GM12878 (cell line): Measurements from ENCODE around the gene SRPRB. TPM values are rescaled to one million over a fixed set of nuclear protein-coding genes. Genes with fewer than 3 reads are reported as not detected.

ENCODE experiments used
- ATAC-seq: fragments of 200-7000 bp; cut with Tn5 transposase; 3 replicates; pipeline ENCODE4 v1.9.1; 2020; ENCODE audit warnings: mild to moderate bottlenecking, moderate library complexity
- BruUV-seq: library from RNA; stranded (reverse); fragments of 400-500 nt; replicated peaks from 2 replicates; lab custom pipeline; 2021; lab: Mats Ljungman, UMichigan
- CTCF ChIA-PET: fragments of 300-600 bp; sonication (Branson Sonifier 250); formaldehyde crosslinking; extraction: SDS; loops from one replicate; lab custom pipeline; 2021; ENCODE audit warnings: inconsistent platforms; lab: Yijun Ruan, JAX
- POLR2A ChIA-PET: fragments of 350-600 bp; formaldehyde crosslinking; extraction: SDS; loops from one replicate; lab custom pipeline; 2021; ENCODE audit warnings: inconsistent platforms; lab: Charles Lee
- RAD21 ChIA-PET: fragments of 300-600 bp; sonication (Branson Sonifier 250); formaldehyde crosslinking; loops from one replicate; lab custom pipeline; 2023; ENCODE audit warnings: antibody characterized with exemption; ENCODE audit not compliant: unreplicated experiment; lab: Charles Lee
- SMC1A ChIA-PET: fragments of 300-600 bp; sonication (Branson Sonifier 250); formaldehyde crosslinking; loops from one replicate; lab custom pipeline; 2023; ENCODE audit not compliant: unreplicated experiment, uncharacterized antibody; lab: Charles Lee
- DNase-seq: peaks from one replicate; pipeline ENCODE4 v3.0.0-alpha.2; 2011; ENCODE audit warnings: low read depth, low spot score
- FAIRE-seq: peaks from 3 replicates; lab custom pipeline; 2011; peaks lifted over from hg19 to GRCh38; lab: Jason Lieb, UNC
- H2AFZ ChIP-seq: 2 replicates; pipeline ENCODE4 v1.6.0; 2011; ENCODE audit warnings: low read depth, low read length, control low read depth; ENCODE audit not compliant: control insufficient read depth
- H3K27ac ChIP-seq: 2 replicates; pipeline ENCODE4 v1.5.1; 2011; ENCODE audit warnings: control low read depth; ENCODE audit not compliant: control insufficient read depth, insufficient read depth
- H3K27me3 ChIP-seq, 2 experiments: replicated peaks in 1 of 2; 2 replicates each; pipeline versions ENCODE4 v1.6.0 to v1.6.1; 2011; ENCODE audit warnings: low read length in 1 of 2; ENCODE audit not compliant: control insufficient read depth in 2 of 2, insufficient read depth in 2 of 2
- H3K36me3 ChIP-seq, 2 experiments: 2 replicates each; pipeline ENCODE4 v1.5.1; 2011; ENCODE audit warnings: low read length in 1 of 2; ENCODE audit not compliant: control insufficient read depth in 2 of 2, insufficient read depth in 2 of 2
- H3K4me1 ChIP-seq: 2 replicates; pipeline ENCODE4 v1.6.1; 2011; ENCODE audit warnings: mild to moderate bottlenecking, low read length, moderate library complexity, mixed read lengths; ENCODE audit not compliant: control insufficient read depth, insufficient read depth
- H3K4me2 ChIP-seq: 2 replicates; pipeline ENCODE4 v1.6.0; 2011; ENCODE audit warnings: control low read depth; ENCODE audit not compliant: control insufficient read depth, insufficient read depth
- H3K4me3 ChIP-seq: fragments of 200-600 bp; sonication (generic); 2 replicates; pipeline ENCODE4 v1.5.1; 2016
- H3K79me2 ChIP-seq: 2 replicates; pipeline ENCODE4 v1.6.0; 2011; ENCODE audit warnings: low read length; ENCODE audit not compliant: control insufficient read depth, insufficient read depth
- H3K9ac ChIP-seq: 2 replicates; pipeline ENCODE4 v1.8.0; 2011; ENCODE audit warnings: low read length, control low read depth, mixed read lengths; ENCODE audit not compliant: control insufficient read depth, insufficient read depth
- H3K9me3 ChIP-seq: replicated peaks from 3 replicates; pipeline ENCODE4 v1.5.1; 2011; ENCODE audit warnings: mild to moderate bottlenecking, low read length; ENCODE audit not compliant: control insufficient read depth, insufficient read depth
- H4K20me1 ChIP-seq: 2 replicates; pipeline ENCODE4 v1.6.0; 2011; ENCODE audit not compliant: control insufficient read depth, insufficient read depth
- CBX5 ChIP-seq: sonication (generic); IDR thresholded peaks from 2 replicates; pipeline ENCODE4 v1.6.1; 2016; ENCODE audit warnings: low read depth, moderate library complexity, mild to moderate bottlenecking, inconsistent platforms
- MYB ChIP-seq: fragments of 150-350 bp; IDR thresholded peaks from 2 replicates; pipeline ENCODE4 v1.6.1; 2014; ENCODE audit warnings: mild to moderate bottlenecking, low read depth, low read length, borderline replicate concordance
- NFYA ChIP-seq: IDR thresholded peaks from 2 replicates; pipeline ENCODE4 v1.6.1; 2011; ENCODE audit warnings: low read depth, mild to moderate bottlenecking, low read length, improper control_type of control experiment, borderline replicate concordance
- RBBP5 ChIP-seq: fragments of 200-600 bp; sonication (generic); conservative IDR thresholded peaks from 2 replicates; pipeline ENCODE4 v1.6.1; 2016
- WGBS: methylation state at CpG from one replicate; pipeline ENCODE4 v1.1.6; 2016; ENCODE audit warnings: low lambda C conversion rate; ENCODE audit not compliant: insufficient replicate concordance, insufficient coverage; ENCODE audit errors: missing lambda C conversion rate; 5-methylcytosine and 5-hydroxymethylcytosine counted together
- in situ Hi-C: fragments of 300-500 bp; cut with MboI; formaldehyde crosslinking; loops from 9 replicates; pipeline ENCODE4 v1.14.3; 2018; ENCODE audit warnings: mixed read lengths
- intact Hi-C: fragments of 100-400 bp; cut with micrococcal nuclease; formaldehyde crosslinking; loops from one replicate; pipeline ENCODE4 v1.14.2; 2022; ENCODE audit not compliant: unreplicated experiment
- polyA plus RNA-seq, 11 experiments: library from polyadenylated mRNA; depleted of rRNA in 4 of 11; unstranded in 6 of 11; stranded (reverse) in 5 of 11; fragments of >200 nt; fragmentation: Nextera tagmentation in 4 of 11; fragmentation: Illumina TruSeq in 1 of 11; extraction: Ambion mirVana in 4 of 11; extraction: Trizol in 1 of 11; gene quantifications; 1 replicate in 1 of 11; 2 replicates in 10 of 11; pipeline versions ENCODE4 v1.2.1 to v1.2.3, GENCODE V29; 2011 to 2016; ENCODE audit warnings: inconsistent platforms in 2 of 11, missing spikeins in 2 of 11, low read depth in 1 of 11
- total RNA-seq, 4 experiments: library from RNA; depleted of rRNA in 3 of 4; stranded (reverse); fragments of >200 nt in 3 of 4; fragmentation: Illumina TruSeq in 1 of 4; extraction: Trizol in 1 of 4; gene quantifications; 2 replicates each; pipeline versions ENCODE4 v1.2.1 to v1.2.3, GENCODE V29; 2013 to 2021
- TF ChIP-seq, protein P1 (sequence below): fragments of 450-650 bp; formaldehyde crosslinking; IDR thresholded peaks from 2 replicates; pipeline ENCODE4 v1.4.0; 2020; ENCODE audit warnings: mild to moderate bottlenecking, moderate library complexity

The SRPRB gene
- total and polyA plus RNA-seq, 10 of the 15 experiments (the other 5 are each of a cell fraction or from before 2014, with no cell fraction given), result 30.6 to 107 (median 46.6) TPM

DNA sequence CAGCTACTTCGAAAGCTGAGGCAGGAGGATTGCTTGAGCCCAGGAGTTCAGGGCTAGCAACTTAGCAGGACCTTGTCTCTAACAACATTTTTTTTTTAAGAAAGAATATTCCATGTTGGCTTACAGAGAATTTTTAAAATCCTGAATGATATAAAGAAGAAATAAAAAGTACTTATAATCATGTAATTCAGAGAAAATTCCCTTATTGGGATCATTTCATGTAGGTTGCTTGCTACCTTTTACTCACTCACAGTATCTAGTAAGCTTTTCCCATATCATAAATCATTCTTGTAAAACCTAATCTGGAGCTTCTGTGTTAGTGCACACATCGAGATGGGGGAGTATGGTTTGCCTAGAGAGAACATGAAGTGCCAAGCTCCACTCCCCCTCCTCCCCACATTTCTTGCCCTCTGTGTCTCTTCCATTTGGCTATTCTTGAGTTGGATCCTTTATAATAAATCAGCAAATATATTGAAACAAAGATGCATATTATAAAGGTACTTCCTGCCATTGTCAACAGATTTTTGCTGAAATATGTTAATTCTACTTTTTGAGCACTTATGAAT lies 45.8 kb upstream of the SRPRB start:
- no TSS peak for BruUV-seq
- no peaks in the 10 kb centered on the region for H4K20me1 ChIP-seq
- no peaks in the 10 kb centered on the region for H3K9me3 ChIP-seq
- no peak overlapping the region for H3K4me3 ChIP-seq
- in situ Hi-C loops, result no loop called here
- TF ChIP-seq NFYA (no peak), CBX5 (no peak), MYB (no peak), RBBP5 (no peak)
- TF ChIP-seq, protein P1, sequence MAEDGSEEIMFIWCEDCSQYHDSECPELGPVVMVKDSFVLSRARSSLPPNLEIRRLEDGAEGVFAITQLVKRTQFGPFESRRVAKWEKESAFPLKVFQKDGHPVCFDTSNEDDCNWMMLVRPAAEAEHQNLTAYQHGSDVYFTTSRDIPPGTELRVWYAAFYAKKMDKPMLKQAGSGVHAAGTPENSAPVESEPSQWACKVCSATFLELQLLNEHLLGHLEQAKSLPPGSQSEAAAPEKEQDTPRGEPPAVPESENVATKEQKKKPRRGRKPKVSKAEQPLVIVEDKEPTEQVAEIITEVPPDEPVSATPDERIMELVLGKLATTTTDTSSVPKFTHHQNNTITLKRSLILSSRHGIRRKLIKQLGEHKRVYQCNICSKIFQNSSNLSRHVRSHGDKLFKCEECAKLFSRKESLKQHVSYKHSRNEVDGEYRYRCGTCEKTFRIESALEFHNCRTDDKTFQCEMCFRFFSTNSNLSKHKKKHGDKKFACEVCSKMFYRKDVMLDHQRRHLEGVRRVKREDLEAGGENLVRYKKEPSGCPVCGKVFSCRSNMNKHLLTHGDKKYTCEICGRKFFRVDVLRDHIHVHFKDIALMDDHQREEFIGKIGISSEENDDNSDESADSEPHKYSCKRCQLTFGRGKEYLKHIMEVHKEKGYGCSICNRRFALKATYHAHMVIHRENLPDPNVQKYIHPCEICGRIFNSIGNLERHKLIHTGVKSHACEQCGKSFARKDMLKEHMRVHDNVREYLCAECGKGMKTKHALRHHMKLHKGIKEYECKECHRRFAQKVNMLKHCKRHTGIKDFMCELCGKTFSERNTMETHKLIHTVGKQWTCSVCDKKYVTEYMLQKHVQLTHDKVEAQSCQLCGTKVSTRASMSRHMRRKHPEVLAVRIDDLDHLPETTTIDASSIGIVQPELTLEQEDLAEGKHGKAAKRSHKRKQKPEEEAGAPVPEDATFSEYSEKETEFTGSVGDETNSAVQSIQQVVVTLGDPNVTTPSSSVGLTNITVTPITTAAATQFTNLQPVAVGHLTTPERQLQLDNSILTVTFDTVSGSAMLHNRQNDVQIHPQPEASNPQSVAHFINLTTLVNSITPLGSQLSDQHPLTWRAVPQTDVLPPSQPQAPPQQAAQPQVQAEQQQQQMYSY (CRISPR knock-in tag), result no peak
- TF ChIP-seq, all 136 proteins: peak for 0
- H2AFZ ChIP-seq, result no peak overlapping the region
- H3K27ac ChIP-seq, result no peak overlapping the region
- no peak overlapping the region for H3K9ac ChIP-seq
- WGBS, result 16% methylated on average over 2 of the region's 2 CpGs
- POLR2A ChIA-PET, result no interaction called here
- RAD21 ChIA-PET, result no interaction called here
- intact Hi-C loops, result no loop called here
- ATAC-seq (no peak), FAIRE-seq (no peak), DNase-seq (no peak)
- CTCF ChIA-PET, result no interaction called here
- H3K27me3 ChIP-seq, result peaks cover 2 to 6% of the 10 kb centered on the region in 2 experiments; a peak in 3 of 4 replicates
- SMC1A ChIA-PET, result interaction anchor here (0.6 kb wide), 1 partner anchor 49 kb away, joined by 3 read pairs; no protein-coding TSS in a partner anchor
- no peaks in the 10 kb centered on the region for H3K4me1 ChIP-seq
- no peaks in the 10 kb centered on the region for H3K36me3 ChIP-seq
- H3K4me2 ChIP-seq, result no peak overlapping the region
- no peaks in the 10 kb centered on the region for H3K79me2 ChIP-seq
